GM18502 (cell line): Measurements from ENCODE around the gene LHPP.

ENCODE experiments used
- ATAC-seq: cut with Tn5 transposase; IDR thresholded peaks from one replicate; pipeline ENCODE4 v1.9.1; 2021; ENCODE audit warnings: mild to moderate bottlenecking; ENCODE audit not compliant: unreplicated experiment, poor library complexity

LHPP gene

DNA sequence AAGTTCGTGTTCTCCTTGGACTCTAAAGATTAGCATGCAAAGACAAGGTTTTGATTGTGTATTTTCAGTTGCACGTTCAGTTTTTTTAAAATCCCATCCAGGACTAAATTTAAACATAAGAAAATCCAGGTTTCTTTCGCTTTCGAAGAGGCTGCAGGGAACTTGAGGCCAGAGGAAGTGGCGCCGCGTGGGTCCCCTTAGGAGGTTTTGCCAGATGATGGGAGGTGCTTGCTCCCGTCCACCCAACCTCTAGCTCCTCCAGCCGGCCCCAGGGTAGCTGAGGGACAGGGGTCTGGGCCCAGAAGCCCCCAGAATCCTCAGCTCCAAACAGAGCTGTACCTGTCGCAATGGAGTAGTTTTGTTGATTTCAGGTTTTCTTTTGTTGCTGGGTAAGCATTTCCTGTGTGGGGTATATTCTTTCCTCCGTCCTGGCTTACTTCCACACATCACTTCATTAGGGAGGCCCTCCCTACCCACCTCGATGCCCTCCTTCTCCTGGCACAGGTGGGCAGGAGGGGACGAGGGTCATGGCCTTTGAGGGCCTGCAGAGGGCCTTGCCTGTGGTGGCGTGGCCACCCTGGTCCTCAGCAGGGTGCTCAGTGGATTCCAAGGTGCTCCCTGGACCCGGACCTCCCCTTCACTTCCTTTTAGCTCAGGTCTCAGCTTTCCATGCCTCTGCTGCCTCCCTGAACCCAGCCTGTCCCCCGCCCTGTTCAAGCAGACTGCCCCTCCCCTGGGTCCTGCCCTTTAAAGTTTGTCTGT, 32.6 kb downstream of the LHPP start:
- ATAC-seq, result no peak

DNA sequence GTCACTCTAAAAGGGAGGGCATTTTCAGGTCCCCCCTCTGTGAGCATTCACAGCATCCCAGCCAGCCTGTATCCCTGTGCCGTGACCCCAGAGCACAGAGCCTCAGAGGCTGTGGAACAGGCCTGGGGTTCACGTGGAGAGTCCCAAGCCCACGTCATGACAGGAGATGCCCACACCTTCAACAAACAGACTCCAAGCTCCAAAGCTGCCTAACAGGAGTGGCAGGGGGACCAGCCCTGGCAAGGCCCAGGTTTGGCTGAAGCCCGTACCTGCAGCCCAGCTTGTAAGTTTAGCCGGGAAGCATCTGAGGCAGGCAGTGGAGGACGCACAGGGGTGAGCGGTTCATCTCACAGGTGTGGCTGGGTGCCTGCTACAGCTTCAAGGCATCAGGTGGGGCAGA, 33.5 kb downstream of the LHPP start:
- no peak for ATAC-seq

DNA sequence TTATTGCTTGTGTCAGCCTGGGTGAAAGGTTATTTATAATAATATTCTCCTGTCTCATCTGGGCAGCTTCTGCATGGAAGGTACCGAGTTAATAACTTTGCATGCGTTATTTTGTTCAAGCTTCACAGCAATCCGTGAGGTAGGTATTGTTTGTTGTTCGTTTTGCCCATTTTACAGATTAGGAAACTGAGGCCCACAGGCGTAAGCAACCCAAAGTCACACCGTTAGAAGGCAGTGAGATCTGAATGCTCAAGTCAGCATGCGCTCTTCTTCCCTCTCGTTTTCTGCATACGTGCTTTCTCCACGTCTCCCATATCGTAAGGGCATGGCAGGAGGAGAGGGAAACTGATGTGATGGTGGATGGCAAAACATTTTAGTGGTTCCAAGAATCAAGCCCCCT, 34.1 kb downstream of the LHPP start:
- ATAC-seq, result no peak

DNA sequence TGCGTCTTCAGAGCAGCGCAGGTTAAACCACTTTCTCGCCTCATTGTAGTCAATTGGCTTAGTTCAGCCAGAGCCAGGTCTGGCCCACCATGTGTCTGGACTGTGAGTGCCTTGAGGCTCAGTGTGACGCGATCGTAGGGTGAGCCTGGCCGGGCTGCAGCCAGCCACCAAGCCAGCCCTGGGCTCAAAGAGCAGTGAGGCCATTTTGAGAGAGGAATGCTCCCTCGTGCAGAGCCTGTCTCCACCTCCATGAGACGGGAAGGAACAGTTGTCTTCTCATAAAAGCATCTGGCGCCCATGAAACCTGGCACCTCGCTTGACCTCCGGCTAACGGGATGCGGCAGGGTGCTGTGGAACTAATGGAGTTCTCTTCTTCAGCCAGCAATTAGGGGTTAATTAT, 34.5 kb downstream of the LHPP start:
- no peak for ATAC-seq

DNA sequence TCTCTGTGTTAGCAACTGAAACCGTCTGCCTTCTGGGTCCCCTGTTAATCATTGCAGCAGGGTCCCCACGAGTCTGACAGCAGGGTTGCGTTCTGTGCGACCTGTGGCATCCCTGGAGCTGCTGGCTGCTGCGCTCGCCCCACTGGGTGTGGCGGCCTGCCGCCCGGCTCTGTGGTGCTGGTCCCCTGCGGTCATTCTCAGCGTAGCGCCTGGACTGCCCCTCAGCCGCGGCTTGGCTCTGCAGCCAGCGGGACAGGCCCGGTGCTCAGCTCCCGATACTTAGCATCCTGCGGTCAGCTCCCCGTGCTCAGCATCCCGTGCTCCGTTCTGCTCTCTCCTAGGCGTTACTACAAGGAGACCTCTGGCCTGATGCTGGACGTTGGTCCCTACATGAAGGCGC, 35.0 kb downstream of the LHPP start:
- no peak for ATAC-seq

DNA sequence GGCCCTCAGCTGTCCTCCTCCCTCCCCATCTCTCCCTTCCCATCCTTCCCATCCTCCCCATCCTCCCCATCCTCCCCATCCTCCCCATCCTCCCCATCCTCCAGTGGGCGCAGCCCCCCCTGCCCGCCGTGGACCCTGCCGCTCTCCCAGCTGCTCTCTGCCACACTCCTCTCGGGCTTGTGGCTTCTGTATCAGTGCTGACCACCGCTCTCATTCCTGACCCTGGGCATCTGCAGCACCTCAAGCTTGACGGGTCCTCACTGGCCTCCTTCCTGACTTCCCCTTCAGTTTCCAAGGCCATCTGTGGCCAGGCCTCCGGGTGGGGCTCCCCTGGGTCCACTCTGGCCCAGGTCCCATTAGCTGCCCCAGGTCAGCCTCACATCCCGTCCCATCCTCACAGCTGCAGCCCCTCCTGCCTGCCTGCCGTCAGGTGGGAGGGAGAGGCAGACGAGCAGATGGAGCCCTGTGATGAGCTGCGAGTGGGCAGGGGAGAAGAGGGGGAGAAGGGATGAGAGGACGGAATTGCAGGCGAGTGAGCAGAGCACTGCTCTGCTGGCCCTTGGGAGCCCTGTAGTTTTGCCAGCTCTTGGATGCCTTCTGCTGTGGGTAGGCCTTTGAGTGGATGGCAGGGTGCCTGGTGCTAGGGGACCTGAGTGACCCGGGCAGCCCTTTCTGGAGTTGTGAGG, 35.7 kb downstream of the LHPP start:
- ATAC-seq, result no peak

DNA sequence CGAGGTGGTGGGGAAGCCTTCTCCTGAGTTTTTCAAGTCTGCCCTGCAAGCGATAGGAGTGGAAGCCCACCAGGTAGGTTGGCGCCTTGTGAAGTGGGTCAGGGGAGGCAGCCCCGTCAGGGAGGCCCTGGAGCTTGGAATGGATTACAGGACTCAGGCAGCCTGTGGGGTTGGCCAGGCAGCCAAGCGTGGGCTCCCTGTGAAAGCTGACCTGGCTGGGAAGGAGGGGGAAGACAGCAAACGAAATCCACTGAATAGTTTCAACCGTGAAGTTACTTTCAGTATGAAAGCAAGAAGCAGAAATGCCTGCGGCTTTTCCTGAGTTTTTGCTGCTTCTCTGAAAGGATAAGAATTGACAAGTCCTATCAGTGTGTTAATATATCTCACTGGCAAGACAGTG, 36.4 kb downstream of the LHPP start:
- ATAC-seq, result no peak

DNA sequence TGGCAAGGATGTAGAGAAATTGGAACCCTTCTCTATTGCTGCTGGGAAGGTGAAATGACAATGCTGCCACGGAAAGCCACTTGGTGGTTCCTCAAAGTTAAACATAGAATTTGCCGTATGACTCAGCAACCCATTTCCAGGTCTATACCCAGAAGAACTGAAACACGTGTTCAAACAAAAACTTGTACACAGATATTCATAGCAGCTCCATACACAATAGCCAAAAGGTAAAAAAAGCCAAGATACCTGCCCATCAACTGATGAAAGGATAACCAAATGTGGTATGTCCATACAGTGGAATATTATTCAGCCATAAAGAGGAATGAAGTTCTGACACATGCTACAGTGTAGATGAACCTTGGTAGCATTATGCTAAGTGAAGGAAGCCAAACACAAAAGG, 39.1 kb downstream of the LHPP start:
- ATAC-seq, result no peak

DNA sequence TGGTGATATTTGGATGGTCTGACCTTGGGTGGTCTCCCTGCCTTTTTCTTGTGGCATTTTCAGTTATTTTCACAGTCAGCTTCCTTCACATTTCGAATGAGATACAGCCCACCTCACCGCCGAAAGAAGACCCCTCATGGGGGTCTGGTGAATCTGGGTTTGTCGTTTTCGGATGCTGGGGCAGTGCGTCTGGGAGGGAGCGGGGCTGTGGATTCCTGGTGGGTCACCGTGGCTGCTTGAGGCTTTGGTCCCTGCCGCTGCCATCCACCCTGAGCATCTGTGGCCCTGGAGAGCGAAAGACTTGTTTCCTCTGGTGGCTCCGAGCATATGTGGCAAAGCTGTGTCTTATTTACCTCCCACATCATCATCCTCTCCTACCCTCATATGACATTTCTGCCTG, 43.1 kb downstream of the LHPP start:
- ATAC-seq, result no peak

DNA sequence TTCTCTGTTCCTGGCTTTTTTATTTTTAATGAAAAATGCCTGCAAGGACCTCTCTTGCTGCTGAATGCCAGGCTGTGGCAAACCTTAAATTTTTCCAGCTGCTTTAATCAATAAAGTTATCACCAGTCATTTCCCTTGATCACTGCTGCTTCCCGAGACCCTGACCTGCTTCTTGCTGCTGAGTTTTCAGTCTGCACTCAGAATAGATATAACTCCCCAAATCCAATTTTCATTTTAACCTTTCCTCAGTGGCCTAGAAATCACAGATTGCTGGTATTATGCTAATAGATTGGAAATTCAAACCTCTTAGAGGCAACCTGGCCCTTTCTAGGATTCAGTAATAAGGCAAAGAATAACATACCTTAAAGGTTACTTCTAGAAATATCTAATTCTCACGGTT, 43.7 kb downstream of the LHPP start:
- no peak for ATAC-seq

DNA sequence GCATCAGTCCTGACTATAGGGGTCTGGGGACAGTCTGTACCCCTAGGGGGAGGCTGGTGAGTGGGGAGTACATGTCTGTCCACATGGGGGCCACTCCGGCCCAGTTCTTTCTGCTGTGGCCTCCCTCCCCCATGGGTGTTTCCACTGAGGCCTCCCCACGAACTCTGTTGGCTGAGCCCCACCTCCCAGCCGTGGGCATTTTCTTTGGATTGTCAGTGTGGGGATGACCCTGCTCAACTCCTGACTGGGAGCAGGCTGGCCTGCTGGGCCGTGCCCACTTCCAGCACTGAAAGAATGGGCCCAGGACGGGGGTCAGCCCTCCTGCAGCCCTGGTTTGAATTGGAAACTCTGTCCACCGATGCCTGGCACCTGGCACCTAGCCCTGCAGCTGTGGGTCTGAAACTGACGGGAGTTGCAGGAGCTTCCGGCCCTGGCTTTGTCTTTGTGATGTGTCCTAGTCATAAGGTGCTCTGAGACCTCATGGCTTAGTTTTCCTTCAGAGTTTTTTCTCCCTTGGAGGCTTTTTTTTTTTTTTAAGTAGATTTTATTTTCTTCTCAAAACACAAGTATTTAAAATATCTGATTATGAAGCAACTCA, 46.5 kb downstream of the LHPP start:
- no peak for ATAC-seq

DNA sequence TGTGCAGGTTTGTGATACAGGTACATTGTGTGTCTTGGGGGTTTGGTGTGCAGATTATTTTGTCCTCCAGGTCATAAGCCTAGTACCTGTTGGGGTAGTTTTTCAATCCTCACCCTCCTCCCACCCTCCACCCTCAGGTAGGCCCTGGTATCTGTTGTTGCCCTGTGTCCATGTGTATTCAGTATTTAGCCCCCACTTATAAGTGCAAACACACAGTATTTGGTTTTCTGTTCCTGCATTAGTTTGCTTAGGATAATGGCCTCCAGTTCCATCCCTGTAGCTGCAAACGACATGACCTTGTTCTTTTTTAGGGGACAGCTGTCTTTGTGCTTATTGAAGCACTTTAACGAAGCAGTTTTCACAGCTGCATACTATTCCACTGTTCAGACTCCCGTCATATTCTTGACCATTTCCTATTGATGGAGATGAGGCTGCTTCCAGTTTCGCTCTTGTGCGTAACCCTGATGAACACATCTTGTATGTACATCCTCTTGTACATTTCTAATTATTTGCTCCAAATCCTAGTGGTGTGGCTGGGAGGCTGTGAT, 47.4 kb downstream of the LHPP start:
- ATAC-seq, result no peak

DNA sequence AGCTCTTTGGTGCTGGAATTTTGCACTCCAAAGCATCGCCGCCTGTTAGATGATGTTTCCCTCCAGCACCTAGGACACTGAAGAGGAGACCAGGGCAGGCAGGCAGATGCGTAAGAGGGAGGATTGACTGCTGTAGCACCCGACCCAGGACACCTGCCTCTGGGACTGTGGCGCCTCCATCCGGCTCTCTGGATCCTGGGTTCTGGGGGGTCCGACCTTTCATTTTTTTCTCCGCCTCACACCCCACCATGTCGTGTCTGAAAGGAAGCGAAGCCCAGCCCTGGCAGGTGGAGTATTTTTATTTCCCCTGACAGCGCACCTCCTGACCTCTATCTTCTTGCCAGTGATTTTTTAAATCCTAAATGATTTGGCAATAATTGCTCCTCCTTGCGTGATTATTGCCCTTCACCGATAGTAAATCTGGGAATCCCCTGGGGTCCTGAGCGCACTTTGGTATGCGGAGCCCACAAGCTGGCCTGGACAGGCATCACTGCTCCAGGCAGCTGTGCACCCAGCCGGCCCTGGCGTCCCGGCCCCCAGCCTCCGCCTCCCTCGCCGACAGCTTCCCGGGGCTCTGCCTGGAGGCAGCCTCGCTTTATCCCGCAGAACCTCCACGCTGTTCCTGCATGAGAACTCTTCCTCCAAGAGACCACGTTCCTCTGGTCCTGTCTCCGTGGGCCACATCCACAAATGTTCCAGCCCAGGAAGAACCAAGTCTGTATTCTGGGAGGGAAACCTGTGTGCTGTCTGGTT, 48.4 kb downstream of the LHPP start:
- no peak for ATAC-seq

DNA sequence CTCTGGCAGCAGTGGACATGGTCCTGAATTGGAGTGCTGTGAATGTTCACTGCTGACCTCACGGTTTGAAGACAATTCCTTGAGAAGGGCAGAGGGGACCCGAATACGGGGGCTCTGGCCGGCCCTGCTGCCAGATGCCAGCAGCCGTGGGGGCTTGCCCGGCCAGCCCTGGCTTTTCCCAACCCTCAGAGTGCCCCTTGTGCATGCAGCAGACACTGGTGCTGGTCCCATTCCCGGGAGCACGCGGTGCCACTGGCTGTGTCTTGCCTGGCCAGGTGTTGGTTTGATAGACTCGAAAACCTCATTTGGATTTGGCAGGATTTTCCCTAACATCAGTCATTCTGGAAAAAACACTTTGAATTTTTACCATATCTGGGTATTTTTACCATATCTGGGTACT, 49.1 kb downstream of the LHPP start:
- ATAC-seq, result no peak

DNA sequence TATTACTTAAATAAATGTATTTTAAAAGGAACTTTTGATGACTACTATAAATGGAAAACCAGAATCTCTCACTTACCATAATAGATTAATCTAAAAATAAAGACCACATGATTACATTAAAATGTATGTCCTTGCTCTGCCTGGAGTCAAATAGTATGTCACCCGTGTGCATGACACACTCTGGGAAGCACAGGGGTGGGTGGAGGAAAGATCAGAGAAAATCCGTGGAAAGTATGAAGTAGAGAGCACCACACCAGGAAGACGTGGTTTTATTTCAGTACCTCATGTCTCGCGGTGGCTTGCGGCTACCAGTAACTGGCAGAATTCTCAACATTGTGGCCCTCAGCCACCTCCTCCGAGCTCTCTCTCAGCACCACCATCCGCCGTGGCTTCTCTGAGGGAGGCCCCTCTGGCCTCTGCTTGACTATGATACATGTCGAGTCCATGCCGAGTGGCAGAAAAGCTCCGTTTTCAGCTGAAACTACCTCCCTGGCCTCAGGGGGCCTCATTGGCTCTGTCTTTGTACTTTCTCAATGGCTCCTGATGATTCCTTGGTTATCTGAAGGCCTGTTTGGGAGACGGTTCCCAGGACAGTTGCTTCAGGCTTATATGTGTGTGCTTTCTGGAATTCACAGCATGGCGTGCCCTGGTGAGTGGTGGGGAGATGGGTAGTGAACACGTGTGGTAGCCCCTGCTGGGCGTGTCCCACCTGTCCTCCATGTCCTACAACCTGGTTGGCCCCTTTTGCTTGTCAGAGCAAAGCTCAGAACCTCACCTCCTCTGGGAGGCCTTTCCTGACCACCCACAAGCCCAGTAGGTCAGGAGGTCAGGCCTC, 49.8 kb downstream of the LHPP start:
- no peak for ATAC-seq

DNA sequence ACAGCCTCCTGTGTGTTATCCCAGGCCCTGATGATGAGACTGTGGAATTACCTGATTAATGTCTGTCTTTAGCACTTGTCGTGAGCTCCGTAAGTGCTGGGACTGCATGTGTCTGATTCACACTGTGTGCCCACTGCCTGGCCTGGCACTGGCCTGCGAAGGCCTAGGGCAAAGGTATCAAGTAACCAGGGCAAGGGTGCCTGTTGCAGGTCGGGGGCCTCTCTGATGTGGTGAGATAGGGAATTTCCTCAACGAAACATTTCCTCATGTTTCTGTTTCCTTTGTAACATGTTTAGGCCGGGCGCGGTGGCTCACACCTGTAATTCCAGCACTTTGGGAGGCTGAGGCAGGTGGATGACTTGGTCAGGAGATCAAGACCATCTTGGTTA, 50.4 kb downstream of the LHPP start:
- ATAC-seq, result no peak

DNA sequence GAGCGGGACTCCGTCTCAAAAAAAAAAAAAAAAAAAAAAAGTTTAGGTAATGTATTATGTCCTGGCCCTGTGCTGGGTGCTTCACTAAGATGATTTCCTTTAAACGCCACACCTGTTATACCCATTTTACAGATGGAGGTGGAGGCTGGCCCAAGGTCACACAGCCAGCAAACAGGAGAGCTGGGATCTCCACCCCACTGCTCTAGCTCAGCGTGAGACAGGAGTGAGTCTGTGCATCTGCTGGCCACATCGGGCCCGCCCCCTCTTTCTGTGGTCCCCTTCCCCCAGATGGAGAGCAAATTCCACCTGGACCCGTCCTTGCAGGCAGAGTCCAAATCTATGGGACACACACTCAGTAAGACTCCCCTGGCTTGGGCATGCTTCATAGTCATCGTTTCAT, 51.0 kb downstream of the LHPP start:
- ATAC-seq, result no peak

DNA sequence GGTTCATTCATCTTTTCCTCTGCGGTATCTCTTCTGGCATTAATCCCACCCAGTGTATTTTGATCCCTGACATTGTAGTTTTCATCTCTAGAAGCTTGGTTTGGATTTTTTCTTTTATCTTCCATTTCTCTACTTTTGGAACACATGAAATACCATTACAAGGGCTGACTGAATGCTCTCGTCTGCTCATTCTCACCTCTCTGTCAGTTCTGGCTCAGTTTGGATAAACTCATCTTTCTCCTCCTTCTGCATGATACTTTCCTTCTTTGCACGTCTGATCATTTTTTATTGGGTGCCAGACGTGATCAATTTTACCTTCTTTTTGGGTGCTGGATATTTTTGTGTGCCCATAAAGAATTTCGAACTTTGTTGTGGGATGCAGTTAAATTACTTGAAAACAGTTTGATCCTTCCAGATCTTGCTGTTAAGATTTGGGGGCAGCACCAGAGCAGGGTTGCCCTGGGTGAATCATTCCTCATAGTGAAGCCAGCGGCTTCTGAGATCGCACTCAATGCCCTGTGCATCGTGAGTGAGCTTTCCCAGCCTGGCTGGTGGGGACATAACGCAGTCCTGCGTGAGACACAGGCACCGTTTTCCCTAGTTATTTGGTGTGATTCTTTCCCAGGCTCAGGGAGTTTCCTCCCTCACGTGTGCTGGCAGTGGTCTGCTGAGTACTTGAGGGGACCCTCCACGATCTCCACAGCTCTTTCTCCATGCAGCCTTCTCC, 53.8 kb downstream of the LHPP start:
- ATAC-seq, result no peak

DNA sequence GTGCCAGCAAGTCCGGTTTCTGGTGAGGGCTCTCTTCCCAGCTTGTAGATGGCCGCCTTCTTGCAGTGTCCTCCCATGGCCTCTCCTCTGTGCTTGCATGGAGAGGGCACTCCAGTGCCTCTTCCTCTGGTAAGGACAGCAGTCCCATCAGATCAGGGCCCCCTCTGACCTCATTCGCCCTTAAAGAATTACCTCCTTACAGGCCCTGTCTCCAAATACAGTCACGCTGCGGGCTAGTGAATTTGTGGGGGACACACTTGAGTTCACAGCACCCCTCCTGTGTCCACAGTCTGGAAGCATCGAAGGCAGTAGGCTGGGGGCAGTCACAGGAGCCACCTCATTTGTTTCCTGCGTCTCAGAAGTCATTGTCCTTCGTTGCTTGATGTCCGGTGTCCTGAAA, 54.6 kb downstream of the LHPP start:
- ATAC-seq, result no peak
